Left forelimb (tissue), 1 donor: Measurements from ENCODE around the gene MPHOSPH8.
"Not testable (repeated sequence)": the region's sequence is repeated elsewhere in the genome, so short reads cannot be mapped to it uniquely, and the experiment has no call there.

ENCODE experiments used
- DNase-seq: peaks from one replicate; pipeline ENCODE4 v3.0.0-alpha.2; 2018; ENCODE audit warnings: low spot score

Gene MPHOSPH8

GRCh38 chr13:19685437-19685836 lies 52.0 kb downstream of the MPHOSPH8 start:
- DNase-seq, result no peak

GRCh38 chr13:19691447-19691846 lies 58.0 kb downstream of the MPHOSPH8 start:
- not testable (repeated sequence) for DNase-seq

- no peak for DNase-seq
Observed at GRCh38 chr13:19695428-19695827, 62.0 kb downstream of the MPHOSPH8 start.

- no peak for DNase-seq
Observed at GRCh38 chr13:19695829-19696228, 62.4 kb downstream of the MPHOSPH8 start.

GRCh38 chr13:19700963-19701362 lies 67.5 kb downstream of the MPHOSPH8 start:
- DNase-seq, result not testable (repeated sequence)

- DNase-seq, result not testable (repeated sequence)
Observed at GRCh38 chr13:19701619-19702018, 68.2 kb downstream of the MPHOSPH8 start.

- not testable (repeated sequence) for DNase-seq
Observed at GRCh38 chr13:19704256-19704655, 70.8 kb downstream of the MPHOSPH8 start.

GRCh38 chr13:19709039-19709438 lies 75.6 kb downstream of the MPHOSPH8 start:
- not testable (repeated sequence) for DNase-seq

- not testable (repeated sequence) for DNase-seq
Observed at GRCh38 chr13:19709782-19710181, 76.3 kb downstream of the MPHOSPH8 start.

GRCh38 chr13:19713186-19713965 lies 79.9 kb downstream of the MPHOSPH8 start:
- no peak for DNase-seq

- DNase-seq, result no peak
Observed at GRCh38 chr13:19720039-19720438, 86.6 kb downstream of the MPHOSPH8 start.
